ACC112 (cell line): ENCODE data around the gene AKAP13.

ENCODE experiments used
- H2AFZ ChIP-seq: fragments of 200-600 bp; sonication (generic); one replicate; pipeline ENCODE4 v1.6.0; 2017; ENCODE audit warnings: antibody characterized with exemption, low read length; ENCODE audit not compliant: unreplicated experiment
- H3K27ac ChIP-seq: fragments of 200-600 bp; sonication (generic); 2 replicates; pipeline ENCODE4 v1.5.1; 2014; ENCODE audit warnings: low read depth, mild to moderate bottlenecking, antibody characterized with exemption, low read length, moderate library complexity
- H3K27me3 ChIP-seq: fragments of 200-600 bp; sonication (generic); 2 replicates; pipeline ENCODE4 v1.6.1; 2014; ENCODE audit warnings: mild to moderate bottlenecking, antibody characterized with exemption, low read length, moderate library complexity, mixed read lengths; ENCODE audit not compliant: insufficient read depth
- H3K36me3 ChIP-seq: fragments of 200-600 bp; sonication (generic); 2 replicates; pipeline ENCODE4 v1.6.1; 2016; ENCODE audit warnings: mild to moderate bottlenecking, antibody characterized with exemption, low read length, moderate library complexity, mixed read lengths; ENCODE audit not compliant: insufficient read depth
- H3K4me1 ChIP-seq: fragments of 200-600 bp; sonication (generic); one replicate; pipeline ENCODE4 v1.6.1; 2016; ENCODE audit warnings: low read length, mixed read lengths; ENCODE audit not compliant: insufficient read depth, unreplicated experiment, control insufficient read depth
- H3K4me3 ChIP-seq: fragments of 200-600 bp; sonication (generic); 2 replicates; pipeline ENCODE4 v1.5.1; 2014; ENCODE audit warnings: mild to moderate bottlenecking, low read depth, low read length
- H3K79me2 ChIP-seq: fragments of 200-600 bp; sonication (generic); one replicate; pipeline ENCODE4 v1.6.0; 2016; ENCODE audit warnings: low read length; ENCODE audit not compliant: control insufficient read depth, unreplicated experiment, insufficient read depth

The AKAP13 gene

DNA sequence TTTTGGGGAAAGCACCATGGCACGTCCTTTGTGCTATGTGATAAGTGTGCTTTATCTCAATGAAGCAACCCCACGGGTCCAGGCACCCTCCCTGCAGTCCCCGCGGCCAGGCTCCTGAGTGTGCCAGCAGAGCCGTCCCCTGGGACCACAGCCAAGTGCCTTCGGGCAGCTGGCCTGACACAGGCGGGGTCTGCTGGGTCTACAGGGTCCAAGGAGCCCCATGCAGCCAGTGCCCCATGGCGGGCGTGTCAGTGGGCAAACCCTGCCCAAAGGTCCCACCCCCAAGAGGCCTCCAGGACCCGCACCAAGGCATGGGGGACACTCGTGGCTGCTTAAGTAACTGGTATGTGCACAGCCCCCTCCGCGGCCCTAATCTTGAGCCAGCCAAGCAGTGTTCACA, 379.0 kb downstream of the AKAP13 start:
- Histone ChIP-seq H3K4me1 (peaks cover 3% of the 10 kb centered on the region), H3K4me3 (no peak overlapping the region), H3K27me3 (no peaks in the 10 kb centered on the region), H3K36me3 (no peaks in the 10 kb centered on the region), H3K79me2 (no peaks in the 10 kb centered on the region), H3K27ac (no peak overlapping the region), H2AFZ (no peak overlapping the region)

GRCh38 chr15:85760049-85760448, 379.6 kb downstream of the AKAP13 start:
- no peaks in the 10 kb centered on the region for H3K36me3 ChIP-seq
- H2AFZ ChIP-seq: no peak overlapping the region
- H3K4me3 ChIP-seq: no peak overlapping the region
- H3K4me1 ChIP-seq: peaks cover 9% of the 10 kb centered on the region
- no peaks in the 10 kb centered on the region for H3K79me2 ChIP-seq
- H3K27me3 ChIP-seq: no peaks in the 10 kb centered on the region
- no peak overlapping the region for H3K27ac ChIP-seq

DNA sequence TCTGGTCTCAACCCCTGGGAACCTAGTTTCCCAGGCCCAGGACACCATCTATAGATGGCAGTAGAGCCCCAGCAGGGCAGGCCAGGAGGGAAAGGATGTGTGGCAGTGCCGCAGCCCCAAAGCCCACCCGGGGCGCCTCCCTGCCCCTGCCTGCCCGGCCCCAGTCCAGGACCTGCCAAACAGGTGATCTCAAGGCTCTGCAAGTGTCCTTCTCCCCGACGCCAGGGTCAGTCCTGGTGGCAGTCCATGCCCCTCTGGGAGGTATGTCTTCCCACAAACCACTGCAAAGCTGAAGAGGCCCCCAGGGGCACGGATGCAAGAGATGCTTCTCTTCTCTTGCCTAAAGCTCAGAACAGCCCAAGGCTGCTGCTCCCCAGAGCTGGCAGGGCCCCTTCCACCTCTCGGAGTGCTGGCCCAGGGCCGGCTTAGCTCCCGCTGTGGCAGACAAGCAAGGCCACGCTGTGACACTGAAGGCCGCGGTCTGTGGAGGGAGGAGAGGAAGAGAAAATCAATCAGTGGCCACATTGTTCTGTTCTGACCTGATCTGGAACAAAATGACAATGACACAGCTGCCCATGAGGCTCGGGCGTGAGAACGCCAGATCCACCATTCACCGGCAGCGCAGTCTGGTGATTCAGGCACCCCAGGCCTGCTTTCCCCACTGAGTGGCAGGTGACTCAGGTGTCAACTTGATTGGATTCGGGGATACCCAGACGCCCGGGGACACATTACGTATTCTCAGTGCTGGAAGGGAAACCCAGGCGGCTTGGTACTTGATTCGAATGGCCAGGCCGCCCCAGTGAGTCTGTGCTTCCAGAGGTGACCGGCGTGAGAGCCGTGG, 380.3 kb downstream of the AKAP13 start:
- H3K4me3 ChIP-seq: no peak overlapping the region
- H3K27me3 ChIP-seq: no peaks in the 10 kb centered on the region
- H2AFZ ChIP-seq: no peak overlapping the region
- H3K36me3 ChIP-seq: no peaks in the 10 kb centered on the region
- H3K27ac ChIP-seq: no peak overlapping the region
- H3K79me2 ChIP-seq: no peaks in the 10 kb centered on the region
- peaks cover 9% of the 10 kb centered on the region for H3K4me1 ChIP-seq

- Histone ChIP-seq H3K27ac (no peak overlapping the region), H3K4me3 (no peak overlapping the region), H3K27me3 (no peaks in the 10 kb centered on the region), H2AFZ (no peak overlapping the region), H3K79me2 (no peaks in the 10 kb centered on the region), H3K4me1 (peaks cover 9% of the 10 kb centered on the region), H3K36me3 (no peaks in the 10 kb centered on the region)
Observed at GRCh38 chr15:85761635-85762034, 381.2 kb downstream of the AKAP13 start.

- H2AFZ ChIP-seq: no peak overlapping the region
- no peak overlapping the region for H3K4me3 ChIP-seq
- H3K79me2 ChIP-seq: no peaks in the 10 kb centered on the region
- no peaks in the 10 kb centered on the region for H3K36me3 ChIP-seq
- H3K27ac ChIP-seq: no peak overlapping the region
- no peaks in the 10 kb centered on the region for H3K27me3 ChIP-seq
- peaks cover 9% of the 10 kb centered on the region for H3K4me1 ChIP-seq
Observed at GRCh38 chr15:85762039-85762755, 381.8 kb downstream of the AKAP13 start.

DNA sequence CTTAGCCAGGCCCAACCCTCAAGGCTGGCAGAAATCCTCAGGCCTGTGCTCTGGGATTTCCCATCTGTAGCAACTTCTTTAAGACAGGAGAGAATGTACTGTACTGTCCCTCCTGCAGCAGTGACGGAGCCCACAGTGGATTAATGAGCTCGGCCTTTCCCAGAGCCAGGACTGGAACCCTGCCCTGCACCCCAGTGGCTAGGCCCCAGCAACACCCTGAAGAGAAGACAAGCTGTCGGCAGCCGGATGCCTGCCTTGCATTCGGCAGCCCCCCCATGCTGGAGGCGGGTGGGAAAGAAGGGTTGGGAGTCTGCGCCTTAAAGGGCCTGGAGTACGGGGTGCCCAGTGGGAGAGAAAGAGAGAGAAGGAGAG, 382.3 kb downstream of the AKAP13 start:
- H3K4me3 ChIP-seq: no peak overlapping the region
- H2AFZ ChIP-seq: no peak overlapping the region
- no peaks in the 10 kb centered on the region for H3K36me3 ChIP-seq
- H3K4me1 ChIP-seq: peaks cover 9% of the 10 kb centered on the region
- no peaks in the 10 kb centered on the region for H3K27me3 ChIP-seq
- no peaks in the 10 kb centered on the region for H3K79me2 ChIP-seq
- no peak overlapping the region for H3K27ac ChIP-seq

DNA sequence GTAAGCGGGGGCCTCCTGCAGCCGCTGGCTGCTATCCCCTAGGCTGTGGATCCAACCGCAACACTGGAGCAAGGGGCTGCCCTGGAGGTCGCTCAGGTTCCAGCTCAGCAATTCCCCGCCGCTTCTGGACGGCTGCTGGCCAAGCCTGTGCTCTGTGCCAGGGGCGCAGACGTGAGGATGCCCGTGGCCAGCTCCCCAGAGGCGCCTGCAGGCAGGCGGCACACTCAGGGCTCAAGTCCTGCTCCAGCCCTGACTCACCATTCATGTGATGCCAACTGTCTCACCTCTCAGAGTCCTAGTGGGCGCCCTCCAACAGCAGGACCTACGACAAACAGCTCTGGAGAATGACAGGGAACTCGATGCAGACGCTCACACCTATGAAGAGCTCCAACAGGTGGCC, 382.8 kb downstream of the AKAP13 start:
- H3K27ac ChIP-seq: no peak overlapping the region
- no peaks in the 10 kb centered on the region for H3K79me2 ChIP-seq
- H2AFZ ChIP-seq: no peak overlapping the region
- peaks cover 9% of the 10 kb centered on the region for H3K4me1 ChIP-seq
- no peak overlapping the region for H3K4me3 ChIP-seq
- no peaks in the 10 kb centered on the region for H3K27me3 ChIP-seq
- H3K36me3 ChIP-seq: no peaks in the 10 kb centered on the region

- Histone ChIP-seq H3K4me1 (peaks cover 9% of the 10 kb centered on the region), H2AFZ (no peak overlapping the region), H3K27me3 (no peaks in the 10 kb centered on the region), H3K36me3 (no peaks in the 10 kb centered on the region), H3K27ac (no peak overlapping the region), H3K4me3 (no peak overlapping the region), H3K79me2 (no peaks in the 10 kb centered on the region)
Observed at GRCh38 chr15:85763673-85764633, 383.6 kb downstream of the AKAP13 start.

GRCh38 chr15:85764649-85765277, 384.4 kb downstream of the AKAP13 start:
- no peak overlapping the region for H3K27ac ChIP-seq
- no peaks in the 10 kb centered on the region for H3K79me2 ChIP-seq
- H3K27me3 ChIP-seq: no peaks in the 10 kb centered on the region
- H3K4me1 ChIP-seq: peaks cover 9% of the 10 kb centered on the region
- H2AFZ ChIP-seq: no peak overlapping the region
- no peaks in the 10 kb centered on the region for H3K36me3 ChIP-seq
- no peak overlapping the region for H3K4me3 ChIP-seq
